Measurements from ENCODE around the gene TSPAN2. TPM values are rescaled to one million over a fixed set of nuclear protein-coding genes. Genes with fewer than 3 reads are reported as not detected.

Gene TSPAN2
- total RNA-seq, 1 donor from 2014 or later: 10.9 TPM

DNA sequence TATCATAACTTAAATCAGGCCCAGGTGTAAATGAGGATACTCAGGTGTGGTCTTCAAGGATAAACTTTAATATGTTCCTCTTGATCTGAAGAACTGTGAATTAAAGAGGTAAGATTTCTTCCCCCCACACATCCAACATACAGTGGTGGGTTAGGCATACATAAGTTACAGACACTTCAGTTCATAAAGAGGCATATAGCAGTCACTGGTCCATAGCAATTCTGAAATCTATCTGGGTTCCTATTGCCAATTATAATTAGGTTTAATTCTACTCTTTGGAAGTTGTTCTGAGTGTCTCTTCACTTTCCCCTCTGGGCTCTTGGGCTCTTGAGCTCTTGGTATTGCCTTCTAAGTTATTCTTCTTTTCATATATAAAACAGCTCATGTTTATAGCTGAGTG is 32.5 kb upstream of the TSPAN2 start:
- DNase-seq (ENCODE audit: low spot score in 2 of 2): no peak
- no peak overlapping the region for H3K27ac ChIP-seq
- H3K36me3 ChIP-seq: no peaks in the 10 kb centered on the region
- peaks cover 0 to 8% of the 10 kb centered on the region in 2 donors for H3K9me3 ChIP-seq
- intact Hi-C loops (cut with DNase I): no loop called here
- no peak overlapping the region for H3K4me3 ChIP-seq
- H3K27me3 ChIP-seq: no peaks in the 10 kb centered on the region
- H3K4me1 ChIP-seq: no peaks in the 10 kb centered on the region
- TF ChIP-seq, protein P1, sequence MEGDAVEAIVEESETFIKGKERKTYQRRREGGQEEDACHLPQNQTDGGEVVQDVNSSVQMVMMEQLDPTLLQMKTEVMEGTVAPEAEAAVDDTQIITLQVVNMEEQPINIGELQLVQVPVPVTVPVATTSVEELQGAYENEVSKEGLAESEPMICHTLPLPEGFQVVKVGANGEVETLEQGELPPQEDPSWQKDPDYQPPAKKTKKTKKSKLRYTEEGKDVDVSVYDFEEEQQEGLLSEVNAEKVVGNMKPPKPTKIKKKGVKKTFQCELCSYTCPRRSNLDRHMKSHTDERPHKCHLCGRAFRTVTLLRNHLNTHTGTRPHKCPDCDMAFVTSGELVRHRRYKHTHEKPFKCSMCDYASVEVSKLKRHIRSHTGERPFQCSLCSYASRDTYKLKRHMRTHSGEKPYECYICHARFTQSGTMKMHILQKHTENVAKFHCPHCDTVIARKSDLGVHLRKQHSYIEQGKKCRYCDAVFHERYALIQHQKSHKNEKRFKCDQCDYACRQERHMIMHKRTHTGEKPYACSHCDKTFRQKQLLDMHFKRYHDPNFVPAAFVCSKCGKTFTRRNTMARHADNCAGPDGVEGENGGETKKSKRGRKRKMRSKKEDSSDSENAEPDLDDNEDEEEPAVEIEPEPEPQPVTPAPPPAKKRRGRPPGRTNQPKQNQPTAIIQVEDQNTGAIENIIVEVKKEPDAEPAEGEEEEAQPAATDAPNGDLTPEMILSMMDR (IDR thresholded peaks at IDR 0.05): no peak

DNA sequence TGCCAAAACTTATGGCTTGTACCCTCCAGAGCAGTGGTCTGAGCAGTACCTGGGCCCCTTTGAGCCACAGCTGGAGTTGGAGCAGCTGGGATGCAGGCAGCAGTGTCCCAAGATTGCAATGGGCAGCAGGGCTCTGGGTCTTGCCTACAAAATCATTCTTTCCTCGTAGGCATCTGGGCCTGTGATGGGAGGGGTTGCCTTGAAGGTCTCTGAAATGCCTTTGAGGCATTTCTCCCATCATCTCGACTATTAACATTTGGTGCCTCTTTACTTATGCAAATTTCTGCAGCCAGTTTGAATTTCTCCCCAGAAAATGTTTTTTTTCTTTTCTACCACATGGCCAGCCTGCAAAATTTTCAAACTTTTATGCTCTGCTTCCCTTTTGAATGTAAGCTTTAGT is 31.0 kb upstream of the TSPAN2 start:
- H3K4me1 ChIP-seq: no peaks in the 10 kb centered on the region
- no peak overlapping the region for H3K27ac ChIP-seq
- TF ChIP-seq, protein P1 (IDR thresholded peaks at IDR 0.05): no peak
- H3K27me3 ChIP-seq: no peaks in the 10 kb centered on the region
- no peaks in the 10 kb centered on the region for H3K36me3 ChIP-seq
- intact Hi-C loops (cut with DNase I): no loop called here
- no peak overlapping the region for H3K4me3 ChIP-seq
- no peak for DNase-seq (ENCODE audit: low spot score in 2 of 2)
- H3K9me3 ChIP-seq: peaks cover 0 to 8% of the 10 kb centered on the region in 2 donors

DNA sequence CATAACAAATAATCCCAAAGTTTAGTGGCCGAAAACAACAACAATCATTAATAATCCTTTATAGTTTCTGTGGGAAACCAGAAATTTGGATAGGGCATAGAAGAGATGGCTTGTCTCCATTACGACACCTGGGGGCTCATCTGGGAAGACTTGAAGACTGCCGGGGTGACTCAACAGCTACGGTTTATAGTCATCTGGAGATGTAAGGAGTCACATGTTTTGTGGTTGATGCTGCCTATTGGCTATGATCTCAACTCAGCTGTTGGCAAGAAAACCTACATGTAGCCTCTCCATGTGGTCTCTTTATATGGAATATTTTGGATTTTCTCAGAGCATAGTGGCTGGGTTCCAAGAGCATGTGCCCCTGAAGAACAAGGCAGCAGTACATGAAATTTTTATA is 29.3 kb upstream of the TSPAN2 start:
- DNase-seq (ENCODE audit: low spot score in 2 of 2): no peak
- no peak overlapping the region for H3K4me3 ChIP-seq
- TF ChIP-seq, protein P1 (IDR thresholded peaks at IDR 0.05): no peak
- H3K36me3 ChIP-seq: no peaks in the 10 kb centered on the region
- H3K9me3 ChIP-seq: no peaks in the 10 kb centered on the region
- peaks cover 0 to 4% of the 10 kb centered on the region in 2 donors for H3K4me1 ChIP-seq
- no peaks in the 10 kb centered on the region for H3K27me3 ChIP-seq
- intact Hi-C loops (cut with DNase I): no loop called here
- H3K27ac ChIP-seq: no peak overlapping the region

DNA sequence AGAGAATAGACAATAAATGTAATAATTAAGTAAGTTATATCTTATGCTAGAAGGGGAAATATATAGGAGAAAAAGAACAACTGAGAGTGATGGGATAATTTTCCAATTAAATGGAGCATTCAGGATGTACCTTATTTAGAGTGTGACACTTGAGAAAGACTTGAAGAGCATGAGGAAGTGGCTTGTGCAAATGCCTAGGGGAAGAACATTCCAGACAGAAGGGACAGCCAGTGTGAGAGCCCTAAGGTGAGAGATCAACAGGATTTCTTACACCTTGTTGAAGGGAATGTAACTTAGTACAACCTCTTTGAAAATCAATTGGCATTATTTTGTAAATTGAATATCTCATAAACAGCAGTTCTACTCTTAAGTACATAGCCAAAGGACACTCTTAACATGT is 28.8 kb upstream of the TSPAN2 start:
- intact Hi-C loops (cut with DNase I): no loop called here
- Histone ChIP-seq H3K4me1 (peaks cover 0 to 4% of the 10 kb centered on the region in 2 donors), H3K27me3 (no peaks in the 10 kb centered on the region), H3K36me3 (no peaks in the 10 kb centered on the region), H3K27ac (no peak overlapping the region), H3K9me3 (no peaks in the 10 kb centered on the region), H3K4me3 (no peak overlapping the region)
- TF ChIP-seq, protein P1 (IDR thresholded peaks at IDR 0.05): no peak
- no peak for DNase-seq (ENCODE audit: low spot score in 2 of 2)

DNA sequence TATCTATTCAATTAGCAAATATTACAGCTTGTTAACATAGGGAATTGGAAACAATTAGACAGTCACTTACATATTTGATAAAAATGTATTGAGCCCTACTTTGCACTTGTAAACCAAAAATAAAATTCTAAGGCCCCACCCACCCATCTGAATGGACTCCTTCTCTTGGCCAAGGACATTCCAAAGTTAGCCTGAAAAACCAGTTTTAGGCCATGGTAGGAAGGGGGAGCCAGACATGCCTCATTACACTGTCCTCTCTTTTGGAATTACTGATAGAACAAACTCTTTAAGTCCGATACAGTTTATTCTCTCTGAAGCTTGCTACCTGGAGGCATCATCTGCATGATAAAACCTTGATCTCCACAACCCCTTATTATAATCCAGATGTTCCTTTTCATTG is 28.0 kb upstream of the TSPAN2 start:
- intact Hi-C loops (cut with DNase I): no loop called here

More for the DNA sequence above, 28.0 kb upstream of the TSPAN2 start:
- no peaks in the 10 kb centered on the region for H3K9me3 ChIP-seq
- DNase-seq (ENCODE audit: low spot score in 2 of 2): no peak
- TF ChIP-seq, protein P1 (IDR thresholded peaks at IDR 0.05): no peak
- no peak overlapping the region for H3K4me3 ChIP-seq
- H3K27me3 ChIP-seq: no peaks in the 10 kb centered on the region
- H3K27ac ChIP-seq: no peak overlapping the region
- H3K36me3 ChIP-seq: no peaks in the 10 kb centered on the region
- peaks cover 0 to 4% of the 10 kb centered on the region in 2 donors for H3K4me1 ChIP-seq

Data from ascending aorta (tissue), 2 donors.